Epithelial cell of umbilical artery (primary cell): Measurements from ENCODE around the gene PRM3. TPM values are rescaled to one million over a fixed set of nuclear protein-coding genes. Genes with fewer than 3 reads are reported as not detected.

Experiments
- total RNA-seq: library from RNA; depleted of rRNA; stranded (reverse); fragments of >200 nt; gene quantifications from 2 replicates; pipeline ENCODE4 v1.2.3, GENCODE V29; 2014

Gene PRM3, protein sequence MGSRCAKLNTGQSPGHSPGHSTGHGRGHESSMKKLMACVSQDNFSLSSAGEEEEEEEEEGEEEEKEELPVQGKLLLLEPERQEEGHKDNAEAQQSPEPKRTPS
- total RNA-seq = not detected in 2 replicates

GRCh38 chr16:11272921-11273720, at the start of gene PRM3:
Gene PRM3 (minus strand): TSS chr16:11273629. CDS start chr16:11273595, 34 bp downstream.

GRCh38 chr16:11280616-11281522, 7.4 kb upstream of the PRM3 start, which contains the start of gene PRM1:
Gene PRM1 (minus strand): TSS chr16:11281330. CDS start chr16:11281238, 92 bp downstream.

DNA sequence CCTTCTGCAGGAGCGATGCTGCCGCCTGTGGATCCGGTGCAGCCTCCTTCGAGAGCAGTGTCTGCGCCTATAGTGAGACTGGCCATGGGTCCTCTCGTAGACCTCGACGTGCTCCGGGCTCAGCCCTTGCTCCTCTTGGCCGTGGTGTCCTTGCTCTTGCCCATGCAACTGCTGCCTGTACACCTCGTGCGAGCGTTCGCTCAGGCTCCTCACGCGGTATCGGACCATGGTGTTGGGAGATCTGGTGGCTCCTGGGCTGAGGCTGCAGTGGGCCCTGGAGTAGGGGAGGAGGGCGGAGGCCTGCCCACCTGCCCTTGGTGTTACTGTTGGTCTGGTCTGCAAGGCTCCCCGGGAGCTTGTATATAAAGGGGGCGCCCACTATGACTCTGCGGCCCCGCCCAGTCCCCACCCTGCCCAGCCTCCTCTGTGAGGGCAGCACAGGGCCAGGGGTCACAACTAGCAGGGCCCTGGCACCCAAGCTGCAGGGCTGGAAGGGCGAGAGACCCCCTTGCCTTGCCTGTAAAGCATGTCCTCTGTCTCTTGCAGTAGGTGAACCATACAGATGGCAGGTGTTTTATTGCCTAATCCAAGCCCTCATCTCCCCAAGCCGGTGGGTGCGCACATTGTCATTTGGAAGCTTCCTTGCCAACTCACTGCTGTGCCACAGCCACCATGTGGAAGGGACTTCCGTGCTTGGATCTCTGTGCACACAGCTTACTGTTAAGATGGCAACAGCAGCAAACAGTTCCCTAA, 2.9 kb upstream of the PRM3 start, which contains the start of gene PRM2:
Gene PRM2 (minus strand): TSS at position 338 of the 753 bp plus-strand sequence. CDS start 110 bp downstream, at position 228.

GRCh38 chr16:11268921-11269375, 4.5 kb downstream of the PRM3 start, which contains the start of gene TNP2:
Gene TNP2 (minus strand): TSS chr16:11269325. CDS start chr16:11269262, 63 bp downstream.

GRCh38 chr16:11255737-11256660, 17.4 kb downstream of the PRM3 start, which contains the start of gene SOCS1:
Gene SOCS1 (minus strand): TSS chr16:11256204. CDS start chr16:11255478, 726 bp downstream.

Other genes starting within 250 kb of the PRM3 start
- 1.3 and 2.1 TPM in 2 replicates for gene SOCS1, start 17.4 kb downstream of the PRM3 start, total RNA-seq
- not detected in 2 replicates for gene TNP2, start 4.3 kb downstream of the PRM3 start, total RNA-seq
- gene PRM2, start 2.9 kb upstream of the PRM3 start, total RNA-seq = not detected in 2 replicates
- not detected in 2 replicates for gene PRM1, start 7.7 kb upstream of the PRM3 start, total RNA-seq
- gene RMI2, start 71.8 kb upstream of the PRM3 start, total RNA-seq = 10.1 and 12.3 TPM in 2 replicates